Kidney tubule cell (primary cell): ENCODE measurements around the gene PDGFRB.

Source experiments
- DNase-seq: peaks from one replicate; pipeline ENCODE4 v3.0.0-alpha.2; 2018; ENCODE audit warnings: low spot score

PDGFRB gene

GRCh38 chr5:150181766-150182545 is 26.3 kb upstream of the PDGFRB start:
- no peak for DNase-seq

GRCh38 chr5:150181027-150181426 is 25.4 kb upstream of the PDGFRB start:
- DNase-seq: no peak

GRCh38 chr5:150180241-150181026 is 24.8 kb upstream of the PDGFRB start:
- DNase-seq: no peak

- no peak for DNase-seq
Observed at GRCh38 chr5:150179019-150179620, 23.5 kb upstream of the PDGFRB start.

- peak; percentile 36 for DNase-seq
Observed at GRCh38 chr5:150178262-150178661, 22.6 kb upstream of the PDGFRB start.

- DNase-seq: no peak
Observed at GRCh38 chr5:150177721-150178120, 22.1 kb upstream of the PDGFRB start.

- DNase-seq: no peak
Observed at GRCh38 chr5:150176745-150177477, 21.3 kb upstream of the PDGFRB start.

GRCh38 chr5:150175536-150175935 is 19.9 kb upstream of the PDGFRB start:
- peak; percentile 17 for DNase-seq

GRCh38 chr5:150175076-150175475 is 19.4 kb upstream of the PDGFRB start:
- no peak for DNase-seq

GRCh38 chr5:150174285-150174684 is 18.6 kb upstream of the PDGFRB start:
- DNase-seq: no peak

- no peak for DNase-seq
Observed at GRCh38 chr5:150173161-150173560, 17.5 kb upstream of the PDGFRB start.

- DNase-seq: no peak
Observed at GRCh38 chr5:150172556-150172955, 16.9 kb upstream of the PDGFRB start.

- DNase-seq: no peak
Observed at GRCh38 chr5:150172145-150172544, 16.5 kb upstream of the PDGFRB start.

GRCh38 chr5:150168864-150169263 is 13.2 kb upstream of the PDGFRB start:
- DNase-seq: no peak

- no peak for DNase-seq
Observed at GRCh38 chr5:150167908-150168307, 12.3 kb upstream of the PDGFRB start.

GRCh38 chr5:150167512-150167850 is 11.8 kb upstream of the PDGFRB start:
- no peak for DNase-seq

GRCh38 chr5:150166650-150167511 is 11.2 kb upstream of the PDGFRB start, which contains the start of gene CDX1:
TSS of gene CDX1 (plus strand) at chr5:150166778. CDS start at chr5:150166877, 99 bp downstream.
- DNase-seq: no peak

- DNase-seq: no peak
Observed at GRCh38 chr5:150166037-150166649, 10.5 kb upstream of the PDGFRB start.

- DNase-seq: no peak
Observed at GRCh38 chr5:150164211-150164980, 8.8 kb upstream of the PDGFRB start.

GRCh38 chr5:150163547-150164059 is 8.0 kb upstream of the PDGFRB start:
- no peak for DNase-seq
